PC-9 (cell line): Measurements from ENCODE around the gene NEO1. TPM values are rescaled to one million over a fixed set of nuclear protein-coding genes. Genes with fewer than 3 reads are reported as not detected.
"Not testable (repeated sequence)": the region's sequence is repeated elsewhere in the genome, so short reads cannot be mapped to it uniquely, and the experiment has no call there.

Experiments
- BruUV-seq: library from RNA; stranded (reverse); fragments of 400-500 nt; replicated peaks from 2 replicates; lab custom pipeline; 2021; lab: Mats Ljungman, UMichigan
- CTCF ChIA-PET: fragments of 300-600 bp; sonication (Branson Sonifier 250); formaldehyde crosslinking; loops from one replicate; lab custom pipeline; 2022; ENCODE audit warnings: antibody characterized with exemption; lab: Charles Lee
- POLR2A ChIA-PET: fragments of 300-600 bp; sonication (Branson Sonifier 250); formaldehyde crosslinking; loops from one replicate; lab custom pipeline; 2022; ENCODE audit warnings: antibody characterized with exemption; ENCODE audit not compliant: unreplicated experiment; lab: Charles Lee
- DNase-seq, 2 experiments: peaks; one replicate each; pipeline versions ENCODE4 v3.0.0 to v3.0.0-alpha.2; 2015 to 2022; ENCODE audit warnings: mixed read lengths in 1 of 2
- H2AFZ ChIP-seq: fragments of 200-600 bp; sonication (generic); 2 replicates; pipeline ENCODE4 v1.8.1; 2017; ENCODE audit warnings: antibody characterized with exemption
- H3F3A ChIP-seq: fragments of 200-600 bp; sonication (generic); 2 replicates; pipeline ENCODE4 v1.8.1; 2017; ENCODE audit warnings: antibody characterized with exemption, mild to moderate bottlenecking, low read depth; ENCODE audit not compliant: insufficient read depth
- H3K27ac ChIP-seq: fragments of 200-600 bp; sonication (generic); 2 replicates; pipeline ENCODE4 v1.6.1; 2016; ENCODE audit warnings: mixed run types
- H3K27me3 ChIP-seq: fragments of 200-600 bp; sonication (generic); 2 replicates; pipeline ENCODE4 v1.6.1; 2016; ENCODE audit warnings: low read depth, mixed run types; ENCODE audit not compliant: insufficient read depth
- H3K36me3 ChIP-seq: fragments of 200-600 bp; sonication (generic); 2 replicates; pipeline ENCODE4 v1.6.1; 2016; ENCODE audit warnings: low read depth, mixed run types
- H3K4me1 ChIP-seq: fragments of 200-600 bp; sonication (generic); replicated peaks from 2 replicates; pipeline ENCODE4 v1.6.1; 2016; ENCODE audit warnings: mixed run types; ENCODE audit not compliant: insufficient read depth
- H3K4me2 ChIP-seq: fragments of 200-600 bp; sonication (generic); 2 replicates; pipeline ENCODE4 v1.6.1; 2017; ENCODE audit warnings: mixed run types
- H3K4me3 ChIP-seq: fragments of 200-600 bp; sonication (generic); 2 replicates; pipeline ENCODE4 v1.6.1; 2016; ENCODE audit warnings: mixed run types
- H3K79me2 ChIP-seq: fragments of 200-600 bp; sonication (generic); 2 replicates; pipeline ENCODE4 v1.6.1; 2017; ENCODE audit warnings: low read depth, mixed run types
- H3K9me2 ChIP-seq: fragments of 200-600 bp; sonication (generic); 2 replicates; pipeline ENCODE4 v1.8.1; 2017; ENCODE audit warnings: mild to moderate bottlenecking; ENCODE audit not compliant: insufficient read depth
- H3K9me3 ChIP-seq: fragments of 200-600 bp; sonication (generic); 2 replicates; pipeline ENCODE4 v1.8.1; 2016; ENCODE audit warnings: low read depth; ENCODE audit not compliant: insufficient read depth
- H4K20me1 ChIP-seq: fragments of 200-600 bp; sonication (generic); 2 replicates; pipeline ENCODE4 v1.8.1; 2017; ENCODE audit not compliant: insufficient read depth
- EZH2 ChIP-seq: fragments of 200-600 bp; sonication (generic); IDR thresholded peaks from 2 replicates; pipeline ENCODE4 v1.8.0; 2017; ENCODE audit warnings: antibody characterized with exemption, low read depth
- intact Hi-C: fragments of 100-400 bp; cut with micrococcal nuclease; formaldehyde crosslinking; loops from one replicate; pipeline ENCODE4 v1.10.0; 2022; ENCODE audit not compliant: unreplicated experiment
- total RNA-seq: library from RNA; stranded (reverse); gene quantifications from 2 replicates; pipeline ENCODE4 v1.2.3, GENCODE V29; 2021
- TF ChIP-seq, protein P1 (sequence below): fragments of 200-600 bp; sonication (generic); conservative IDR thresholded peaks from 2 replicates; pipeline ENCODE4 v1.6.1; 2017; ENCODE audit warnings: mixed run types, antibody characterized with exemption, mild to moderate bottlenecking, moderate library complexity

The NEO1 gene
- total RNA-seq, 1 experiment from 2014 or later: 5.2 TPM

- DNase-seq: no peak
- Histone ChIP-seq H3K4me1 (no peaks in the 10 kb centered on the region), H3K9me3 (no peaks in the 10 kb centered on the region), H3K27me3 (no peaks in the 10 kb centered on the region), H4K20me1 (no peaks in the 10 kb centered on the region), H3K79me2 (no peaks in the 10 kb centered on the region), H3K27ac (no peak overlapping the region), H2AFZ (no peak overlapping the region), H3F3A (no peaks in the 10 kb centered on the region; the same call in 1 of the 2 replicates), H3K36me3 (no peaks in the 10 kb centered on the region), H3K4me2 (no peak overlapping the region), H3K9me2 (no peaks in the 10 kb centered on the region), H3K4me3 (no peak overlapping the region)
- intact Hi-C loops: no loop called here
- TF ChIP-seq EZH2: no peak
- TF ChIP-seq, protein P1, sequence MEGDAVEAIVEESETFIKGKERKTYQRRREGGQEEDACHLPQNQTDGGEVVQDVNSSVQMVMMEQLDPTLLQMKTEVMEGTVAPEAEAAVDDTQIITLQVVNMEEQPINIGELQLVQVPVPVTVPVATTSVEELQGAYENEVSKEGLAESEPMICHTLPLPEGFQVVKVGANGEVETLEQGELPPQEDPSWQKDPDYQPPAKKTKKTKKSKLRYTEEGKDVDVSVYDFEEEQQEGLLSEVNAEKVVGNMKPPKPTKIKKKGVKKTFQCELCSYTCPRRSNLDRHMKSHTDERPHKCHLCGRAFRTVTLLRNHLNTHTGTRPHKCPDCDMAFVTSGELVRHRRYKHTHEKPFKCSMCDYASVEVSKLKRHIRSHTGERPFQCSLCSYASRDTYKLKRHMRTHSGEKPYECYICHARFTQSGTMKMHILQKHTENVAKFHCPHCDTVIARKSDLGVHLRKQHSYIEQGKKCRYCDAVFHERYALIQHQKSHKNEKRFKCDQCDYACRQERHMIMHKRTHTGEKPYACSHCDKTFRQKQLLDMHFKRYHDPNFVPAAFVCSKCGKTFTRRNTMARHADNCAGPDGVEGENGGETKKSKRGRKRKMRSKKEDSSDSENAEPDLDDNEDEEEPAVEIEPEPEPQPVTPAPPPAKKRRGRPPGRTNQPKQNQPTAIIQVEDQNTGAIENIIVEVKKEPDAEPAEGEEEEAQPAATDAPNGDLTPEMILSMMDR: no peak
- CTCF ChIA-PET: no interaction called here
- POLR2A ChIA-PET: no interaction called here
- BruUV-seq: no TSS peak
Measured at GRCh38 chr15:73200339-73200738, 148.1 kb downstream of the NEO1 start.

DNA sequence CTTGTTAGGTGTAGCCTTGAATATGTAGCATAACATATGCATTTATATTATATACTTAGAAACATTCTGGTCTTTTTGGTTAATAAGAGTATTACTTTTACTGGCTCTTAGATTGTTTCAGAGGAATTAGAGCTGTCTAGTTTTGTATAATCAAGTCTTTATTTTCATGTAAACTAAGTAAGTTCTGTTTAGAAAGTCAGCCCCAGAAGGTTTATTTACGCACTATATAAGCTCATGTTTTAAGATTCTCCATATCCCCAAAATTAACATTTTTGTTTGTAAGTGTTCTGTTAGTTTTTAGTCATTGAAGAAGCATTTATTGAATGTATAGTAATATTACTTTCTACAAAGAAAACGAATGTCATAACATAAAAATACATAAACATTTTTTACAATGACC lies 158.4 kb downstream of the NEO1 start:
- no peak overlapping the region for H3K4me2 ChIP-seq
- no peak overlapping the region for H3K4me3 ChIP-seq
- no TSS peak for BruUV-seq
- no peaks in the 10 kb centered on the region for H3K36me3 ChIP-seq
- H3K9me2 ChIP-seq: no peaks in the 10 kb centered on the region
- TF ChIP-seq, protein P1: no peak
- no peak for TF ChIP-seq EZH2
- intact Hi-C loops: no loop called here
- ChIA-PET POLR2A (no interaction called here), CTCF (interaction anchor here (0.7 kb wide), 1 partner anchor 46 kb away, joined by 4 read pairs; no protein-coding TSS in a partner anchor)
- H2AFZ ChIP-seq: no peak overlapping the region
- no peaks in the 10 kb centered on the region for H4K20me1 ChIP-seq
- no peak overlapping the region for H3K27ac ChIP-seq
- H3K79me2 ChIP-seq: no peaks in the 10 kb centered on the region
- no peaks in the 10 kb centered on the region for H3K4me1 ChIP-seq
- no peaks in the 10 kb centered on the region for H3K9me3 ChIP-seq
- H3K27me3 ChIP-seq: no peaks in the 10 kb centered on the region
- DNase-seq: no peak
- H3F3A ChIP-seq: no peaks in the 10 kb centered on the region

- TF ChIP-seq, protein P1: no peak
- Histone ChIP-seq H2AFZ (no peak overlapping the region), H3K4me1 (no peaks in the 10 kb centered on the region), H3K79me2 (no peaks in the 10 kb centered on the region), H3K9me3 (no peaks in the 10 kb centered on the region), H3K27me3 (no peaks in the 10 kb centered on the region), H3K36me3 (no peaks in the 10 kb centered on the region), H3K4me2 (no peak overlapping the region), H3K9me2 (no peaks in the 10 kb centered on the region), H3K4me3 (no peak overlapping the region), H3F3A (no peaks in the 10 kb centered on the region), H4K20me1 (no peaks in the 10 kb centered on the region), H3K27ac (no peak overlapping the region)
- DNase-seq: no peak
- CTCF ChIA-PET: no interaction called here
- intact Hi-C loops: no loop called here
- BruUV-seq: no TSS peak
- POLR2A ChIA-PET: no interaction called here
Measured at GRCh38 chr15:73212424-73212823, 160.2 kb downstream of the NEO1 start.

DNA sequence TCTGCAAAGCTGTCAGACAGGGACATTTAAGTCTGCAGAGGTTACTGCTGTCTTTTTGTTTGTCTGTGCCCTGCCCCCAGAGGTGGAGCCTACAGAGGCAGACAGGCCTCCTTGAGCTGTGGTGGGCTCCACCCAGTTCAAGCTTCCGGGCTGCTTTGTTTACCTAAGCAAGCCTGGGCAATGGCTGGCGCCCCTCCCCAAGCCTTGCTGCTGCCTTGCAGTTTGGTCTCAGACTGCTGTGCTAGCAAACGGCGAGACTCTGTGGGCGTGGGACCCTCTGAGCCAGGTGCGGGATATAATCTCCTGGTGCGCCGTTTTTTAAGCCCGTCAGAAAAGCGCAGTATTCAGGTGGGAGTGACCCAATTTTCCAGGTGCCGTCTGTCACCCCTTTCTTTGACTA lies 169.2 kb downstream of the NEO1 start:
- H4K20me1 ChIP-seq, H3K9me3 ChIP-seq, H3K4me1 ChIP-seq, H3K4me2 ChIP-seq, DNase-seq, intact Hi-C loops, H3K79me2 ChIP-seq, H3F3A ChIP-seq, H3K36me3 ChIP-seq, H3K27ac ChIP-seq, BruUV-seq, CTCF ChIA-PET, H3K27me3 ChIP-seq, H2AFZ ChIP-seq, H3K4me3 ChIP-seq, POLR2A ChIA-PET, H3K9me2 ChIP-seq: not testable (repeated sequence)
